Memory B cell (primary cell): ENCODE data around the gene GORASP1.
A peak's percentile ranks its signal among the peaks of the same experiment; 100 is the strongest.
"Not testable (repeated sequence)": the region's sequence is repeated elsewhere in the genome, so short reads cannot be mapped to it uniquely, and the experiment has no call there.

Source experiments
- ATAC-seq: fragments of 150-1000 bp; cut with Tn5 transposase; 2 replicates; pipeline ENCODE4 v1.10.0; 2021; ENCODE audit warnings: low read depth, mild to moderate bottlenecking, moderate library complexity
- DNase-seq, 2 donors: peaks; one replicate each; pipeline ENCODE4 v3.0.0; 2022; ENCODE audit warnings: low spot score in 2 of 2
- H3K27ac Mint-ChIP-seq: one replicate; pipeline ENCODE4 v1.8.0; 2022; ENCODE audit warnings: mild to moderate bottlenecking, moderate library complexity, mixed read lengths
- H3K27me3 Mint-ChIP-seq: one replicate; pipeline ENCODE4 v1.8.0; 2022; ENCODE audit warnings: mixed read lengths
- H3K36me3 Mint-ChIP-seq: one replicate; pipeline ENCODE4 v1.8.0; 2022; ENCODE audit warnings: mild to moderate bottlenecking, mixed read lengths
- H3K4me1 Mint-ChIP-seq: one replicate; pipeline ENCODE4 v1.8.0; 2022; ENCODE audit warnings: mixed read lengths
- H3K4me3 Mint-ChIP-seq: one replicate; pipeline ENCODE4 v1.8.0; 2022; ENCODE audit warnings: mild to moderate bottlenecking, moderate library complexity, mixed read lengths
- H3K9me3 Mint-ChIP-seq: one replicate; pipeline ENCODE4 v1.8.0; 2022; ENCODE audit warnings: mixed read lengths

The GORASP1 gene

DNA sequence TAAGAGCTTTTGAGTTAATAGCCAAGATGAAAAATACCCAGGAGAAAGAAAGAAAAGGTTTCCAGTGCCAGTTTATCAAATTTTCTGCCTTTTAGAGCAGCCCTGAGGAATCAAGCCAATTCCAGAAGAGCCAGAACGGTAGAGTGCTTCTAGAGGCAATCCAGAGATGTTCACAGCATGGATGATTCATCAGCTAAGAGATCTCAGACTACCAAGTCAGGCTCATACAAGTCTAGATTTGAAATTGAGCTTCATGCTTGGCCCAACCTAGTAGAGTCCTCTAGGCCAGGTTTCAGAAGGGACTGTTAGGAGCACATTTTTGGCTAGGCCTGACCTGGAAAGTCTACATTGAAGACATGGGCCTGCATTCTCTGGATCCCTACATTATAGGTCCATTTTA, 40.1 kb downstream of the GORASP1 start:
- DNase-seq (no peak), ATAC-seq (no peak)
- no peak overlapping the region for H3K4me3 Mint-ChIP-seq
- no peaks in the 10 kb centered on the region for H3K9me3 Mint-ChIP-seq
- peaks cover 36% of the 10 kb centered on the region for H3K36me3 Mint-ChIP-seq
- peaks cover 12% of the 10 kb centered on the region for H3K4me1 Mint-ChIP-seq
- no peaks in the 10 kb centered on the region for H3K27me3 Mint-ChIP-seq
- H3K27ac Mint-ChIP-seq = no peak overlapping the region

DNA sequence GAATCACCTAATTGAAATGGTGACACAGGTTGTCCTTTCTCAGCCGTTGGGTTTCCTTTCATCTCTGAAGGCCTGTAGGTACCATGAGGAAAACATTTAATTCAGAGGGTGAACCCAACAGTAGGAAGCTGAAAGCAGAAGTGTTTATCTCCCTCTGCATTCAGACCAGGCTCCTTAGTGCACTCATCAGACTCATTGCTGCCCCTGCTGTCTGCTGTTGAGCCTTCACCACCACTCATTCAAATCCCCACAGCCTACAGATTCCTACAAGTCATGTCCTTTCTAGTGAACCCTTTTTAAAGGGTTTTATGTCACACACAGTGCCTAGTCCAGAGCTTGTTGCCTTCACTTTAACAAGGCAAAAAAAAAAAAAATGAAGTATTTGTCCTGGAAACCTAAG, 42.2 kb downstream of the GORASP1 start:
- Mint-ChIP-seq H3K4me3 (no peak overlapping the region), H3K36me3 (peaks cover 31% of the 10 kb centered on the region), H3K9me3 (no peaks in the 10 kb centered on the region), H3K4me1 (peaks cover 21% of the 10 kb centered on the region), H3K27ac (peak overlapping the region; percentile 7), H3K27me3 (no peaks in the 10 kb centered on the region)
- ATAC-seq (peak; percentile 100), DNase-seq (peak; percentile 29 to 46)

DNA sequence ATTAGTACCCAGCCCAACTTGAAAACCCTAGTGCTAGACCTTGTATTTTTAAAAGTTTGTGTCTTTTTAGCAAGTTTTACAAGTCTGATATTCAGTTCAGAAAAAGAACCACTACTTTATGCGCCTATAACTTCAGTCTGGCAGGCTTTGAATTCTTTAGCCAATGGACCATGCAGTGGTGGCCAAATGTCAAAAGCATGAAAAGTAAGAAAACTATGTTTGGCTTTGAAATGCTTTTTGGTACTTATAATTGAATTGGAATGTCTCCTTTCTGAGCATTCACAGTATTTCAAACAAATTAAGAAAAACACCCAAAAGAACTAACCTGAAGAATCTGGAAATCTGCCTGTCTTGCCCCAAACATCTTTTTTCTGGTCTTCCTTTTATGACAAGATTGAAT, 42.8 kb downstream of the GORASP1 start:
- Mint-ChIP-seq H3K36me3 (peaks cover 31% of the 10 kb centered on the region), H3K9me3 (peaks cover 2% of the 10 kb centered on the region), H3K4me3 (no peak overlapping the region), H3K27ac (peak overlapping the region; percentile 7), H3K4me1 (peaks cover 21% of the 10 kb centered on the region), H3K27me3 (no peaks in the 10 kb centered on the region)
- no peak for DNase-seq
- ATAC-seq = no peak

DNA sequence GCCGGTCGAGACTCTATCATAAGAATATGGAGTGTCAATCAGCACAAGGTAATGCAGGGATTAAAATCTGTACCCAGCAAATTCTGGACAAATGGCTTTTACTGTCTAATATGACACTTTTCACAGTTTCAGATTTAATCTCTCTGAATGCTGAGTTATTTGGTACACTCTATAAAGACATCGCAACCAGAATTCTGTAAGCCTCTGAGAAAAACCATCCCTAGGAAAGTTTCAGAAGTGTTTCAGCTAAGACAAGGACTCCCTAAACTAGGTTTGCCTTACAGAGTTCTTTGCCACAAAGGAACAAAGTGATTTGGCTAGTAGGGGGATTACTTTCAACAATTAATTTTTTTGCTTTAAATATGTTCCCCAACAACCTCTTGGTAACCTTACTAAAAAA, 44.3 kb downstream of the GORASP1 start:
- Mint-ChIP-seq H3K4me3 (no peak overlapping the region), H3K27ac (peak overlapping the region; percentile 45), H3K9me3 (peaks cover 2% of the 10 kb centered on the region), H3K27me3 (no peaks in the 10 kb centered on the region), H3K36me3 (peaks cover 37% of the 10 kb centered on the region), H3K4me1 (peaks cover 28% of the 10 kb centered on the region)
- no peak for ATAC-seq
- no peak for DNase-seq

DNA sequence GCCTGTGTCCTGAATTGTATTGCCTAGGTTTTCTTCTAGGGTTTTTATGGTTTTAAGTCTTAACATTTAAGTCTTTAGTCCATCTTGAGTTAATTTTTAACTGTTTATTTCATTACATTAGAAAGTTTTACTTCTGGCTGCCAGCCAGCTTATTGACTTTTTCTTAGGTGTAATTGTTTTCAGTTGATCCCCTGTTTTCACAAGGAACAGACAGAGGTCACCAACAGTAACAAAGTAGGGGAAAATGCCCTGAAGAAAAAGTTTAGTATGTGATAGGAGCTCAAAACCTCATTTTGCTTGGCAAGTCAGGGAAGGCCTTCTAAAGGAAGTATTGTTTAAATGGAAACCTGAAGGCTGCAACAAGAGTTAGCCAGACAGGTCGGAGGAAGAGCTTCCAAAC, 45.2 kb downstream of the GORASP1 start:
- DNase-seq = no peak
- Mint-ChIP-seq H3K4me1 (peaks cover 28% of the 10 kb centered on the region), H3K36me3 (peaks cover 30% of the 10 kb centered on the region)

DNA sequence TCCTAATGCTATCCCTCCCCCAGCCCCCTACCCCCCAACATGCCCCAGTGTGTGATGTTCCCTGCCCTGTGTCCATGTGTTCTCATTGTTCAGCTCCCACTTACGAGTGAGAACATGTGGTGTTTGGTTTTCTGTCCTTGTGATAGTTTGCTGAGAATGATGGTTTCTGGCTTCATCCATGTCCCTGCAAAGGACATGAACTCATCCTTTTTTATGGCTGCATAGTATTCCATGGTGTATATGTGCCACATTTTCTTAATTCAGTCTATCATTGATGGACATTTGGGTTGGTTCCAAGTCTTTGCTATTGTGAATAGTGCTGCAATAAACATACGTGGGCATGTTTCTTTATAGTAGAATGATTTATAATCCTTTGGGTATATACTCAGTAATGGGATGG, 46.2 kb downstream of the GORASP1 start:
- H3K27ac Mint-ChIP-seq, H3K9me3 Mint-ChIP-seq, ATAC-seq, H3K27me3 Mint-ChIP-seq, H3K4me3 Mint-ChIP-seq, DNase-seq: not testable (repeated sequence)
- peaks cover 37% of the 10 kb centered on the region for H3K4me1 Mint-ChIP-seq
- H3K36me3 Mint-ChIP-seq = peaks cover 28% of the 10 kb centered on the region

More for the DNA sequence above, 45.2 kb downstream of the GORASP1 start:
- peaks cover 2% of the 10 kb centered on the region for H3K9me3 Mint-ChIP-seq
- no peak overlapping the region for H3K27ac Mint-ChIP-seq
- H3K4me3 Mint-ChIP-seq = no peak overlapping the region
- ATAC-seq = no peak
- no peaks in the 10 kb centered on the region for H3K27me3 Mint-ChIP-seq

DNA sequence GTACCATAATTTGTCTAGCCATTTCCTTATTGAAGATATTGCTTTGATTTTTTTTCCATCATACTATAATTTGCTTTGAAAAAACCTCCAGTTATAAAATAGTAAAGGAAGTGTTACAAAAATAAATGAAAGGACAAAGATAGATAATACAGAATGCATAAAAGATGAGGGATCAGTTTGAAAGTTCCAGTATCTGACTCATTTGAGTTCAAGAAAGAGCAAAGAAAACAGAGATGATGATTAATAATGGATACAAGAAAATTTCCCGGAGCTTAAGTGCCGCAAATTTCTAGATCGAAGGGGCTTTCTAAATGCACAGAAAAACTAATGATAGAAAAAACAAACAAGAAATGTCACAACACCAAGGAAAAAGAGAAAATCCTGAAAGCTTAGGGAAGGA, 51.3 kb downstream of the GORASP1 start:
- peaks cover 9% of the 10 kb centered on the region for H3K36me3 Mint-ChIP-seq
- H3K4me1 Mint-ChIP-seq = peaks cover 35% of the 10 kb centered on the region
- H3K4me3 Mint-ChIP-seq = no peak overlapping the region
- peaks cover 2% of the 10 kb centered on the region for H3K9me3 Mint-ChIP-seq
- ATAC-seq (no peak), DNase-seq (no peak)
- peak overlapping the region; percentile 8 for H3K27ac Mint-ChIP-seq
- H3K27me3 Mint-ChIP-seq = no peaks in the 10 kb centered on the region

DNA sequence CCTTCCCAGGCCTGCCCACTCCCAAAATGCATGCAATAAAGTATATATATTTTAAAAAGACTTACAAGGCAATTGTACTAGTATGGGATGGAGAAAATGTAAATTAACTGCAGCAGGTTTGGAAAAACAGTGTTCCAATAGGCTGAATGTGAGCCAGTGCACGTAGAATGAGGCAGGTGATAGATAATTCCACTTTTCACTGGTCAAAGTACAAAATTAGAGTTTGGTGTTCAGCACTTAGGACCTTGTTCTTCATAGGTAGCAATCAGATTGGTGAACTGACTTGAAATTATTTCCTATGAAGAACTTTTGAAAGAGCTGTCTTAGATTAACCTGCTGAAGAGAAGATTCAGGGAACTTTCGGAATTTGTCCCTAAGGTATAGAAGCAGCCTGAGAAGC, 53.7 kb downstream of the GORASP1 start:
- peaks cover 3% of the 10 kb centered on the region for H3K36me3 Mint-ChIP-seq
- H3K9me3 Mint-ChIP-seq = no peaks in the 10 kb centered on the region
- H3K4me1 Mint-ChIP-seq = peaks cover 36% of the 10 kb centered on the region
- H3K27ac Mint-ChIP-seq = no peak overlapping the region
- no peak overlapping the region for H3K4me3 Mint-ChIP-seq
- H3K27me3 Mint-ChIP-seq = no peaks in the 10 kb centered on the region
- ATAC-seq (no peak), DNase-seq (no peak)

DNA sequence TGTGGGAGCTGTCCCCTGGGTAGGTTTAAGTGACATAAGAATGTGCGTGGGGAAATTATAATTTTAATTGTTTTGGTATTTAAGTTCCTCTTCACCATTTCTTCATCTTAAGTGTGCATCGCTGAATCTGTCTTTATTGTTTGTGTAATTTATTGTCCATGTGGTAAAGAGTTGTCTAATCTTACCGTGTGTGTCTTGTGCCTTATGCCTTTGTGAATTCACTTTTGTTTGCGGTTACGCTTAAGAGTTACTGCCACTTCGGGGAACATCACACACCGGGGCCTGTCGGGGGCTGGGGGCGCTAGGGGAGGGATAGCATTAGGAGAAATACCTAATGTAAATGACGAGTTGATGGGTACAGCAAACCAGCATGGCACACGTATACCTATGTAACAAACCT, 54.8 kb downstream of the GORASP1 start:
- H3K4me3 Mint-ChIP-seq = peak overlapping the region; percentile 89
- DNase-seq (no peak), ATAC-seq (no peak)
- H3K27me3 Mint-ChIP-seq = no peaks in the 10 kb centered on the region
- H3K36me3 Mint-ChIP-seq = no peaks in the 10 kb centered on the region
- H3K27ac Mint-ChIP-seq = peak overlapping the region; percentile 98
- H3K4me1 Mint-ChIP-seq = peaks cover 32% of the 10 kb centered on the region
- H3K9me3 Mint-ChIP-seq = no peaks in the 10 kb centered on the region

DNA sequence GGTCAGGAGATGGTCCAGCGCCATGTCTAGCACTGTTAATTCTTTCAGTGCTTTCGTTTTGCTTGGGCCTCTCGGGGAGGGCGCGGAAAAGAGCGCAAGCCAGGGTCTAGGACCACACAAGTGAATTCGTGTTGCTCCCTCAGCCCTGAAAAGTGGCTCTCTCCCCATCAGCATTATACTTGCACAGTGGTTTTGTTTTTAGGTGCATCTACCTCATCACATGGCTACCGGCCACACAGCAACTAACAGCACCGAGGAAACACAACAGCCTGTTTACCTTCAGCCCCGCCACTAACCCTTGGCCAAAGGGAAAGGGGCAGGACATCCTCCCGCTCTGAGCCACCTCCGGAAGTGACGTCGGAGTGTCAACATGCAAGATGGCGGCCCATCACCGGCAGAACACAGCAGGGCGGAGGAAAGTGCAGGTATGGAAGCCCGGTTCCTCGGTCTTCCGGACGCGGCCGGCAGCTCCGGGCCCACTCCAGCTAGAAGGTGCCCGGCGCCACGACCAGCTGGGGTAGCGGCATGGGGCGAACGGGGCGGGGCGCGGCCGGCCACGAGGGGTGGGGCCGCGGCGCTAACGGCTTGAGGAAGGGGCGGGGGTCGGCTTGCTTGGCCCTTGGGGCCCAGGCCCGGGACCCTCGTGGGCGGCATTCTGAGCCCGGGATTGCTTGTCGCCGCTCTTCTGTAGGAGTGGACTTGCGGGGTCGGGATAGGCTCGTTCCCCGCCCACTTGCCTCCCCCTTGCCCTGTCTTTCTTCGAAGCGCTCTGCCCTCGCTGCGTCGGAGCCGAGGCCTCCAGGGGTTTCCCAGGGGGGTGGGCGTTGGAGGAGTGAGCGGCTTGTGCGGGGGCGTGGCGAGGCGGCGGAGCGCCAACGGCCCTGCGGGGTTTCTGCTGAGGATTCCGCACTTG, 55.5 kb downstream of the GORASP1 start, which contains the start of the genes SCN11A and WDR48:
SCN11A (minus strand) TSS at position 296 of the 913 bp plus-strand sequence. CDS start 101,582 bp downstream, outside the sequence.
WDR48 (plus strand) TSS at position 368 of the 913 bp plus-strand sequence; CDS start at position 378, 10 bp downstream.
- Mint-ChIP-seq H3K27me3 (no peaks in the 10 kb centered on the region), H3K4me3 (peak within 1 kb of the TSS; percentile 89), H3K36me3 (no peaks in the 10 kb centered on the region), H3K4me1 (peaks cover 30% of the 10 kb centered on the region), H3K9me3 (no peaks in the 10 kb centered on the region), H3K27ac (peak within 1 kb of the TSS; percentile 98)
- ATAC-seq = peak; percentile 90
- peak; percentile 87 to 89 for DNase-seq

DNA sequence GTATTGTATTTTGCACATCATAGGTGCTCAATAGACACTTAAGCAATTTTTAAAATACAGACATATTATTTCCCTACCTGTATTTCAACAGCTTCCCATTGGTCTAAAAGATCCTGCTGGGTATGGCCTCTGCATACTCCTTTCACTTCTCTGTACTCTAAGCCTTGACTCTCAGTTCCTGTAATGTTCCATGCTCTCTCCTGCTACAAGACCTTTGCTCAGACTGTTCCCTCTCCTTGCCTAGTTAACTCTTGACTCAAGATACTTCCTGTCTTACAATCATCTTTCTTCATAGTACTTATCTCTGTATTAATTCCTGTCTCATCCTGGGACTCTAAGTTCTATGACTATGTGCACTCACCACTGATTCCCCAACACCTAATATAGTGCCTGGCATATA, 57.4 kb downstream of the GORASP1 start:
- DNase-seq (no peak), ATAC-seq (no peak)
- no peaks in the 10 kb centered on the region for H3K9me3 Mint-ChIP-seq
- no peaks in the 10 kb centered on the region for H3K27me3 Mint-ChIP-seq
- no peak overlapping the region for H3K4me3 Mint-ChIP-seq
- H3K27ac Mint-ChIP-seq = no peak overlapping the region
- peaks cover 19% of the 10 kb centered on the region for H3K4me1 Mint-ChIP-seq
- H3K36me3 Mint-ChIP-seq = no peaks in the 10 kb centered on the region
